GM23338 (cell line): ENCODE measurements around the gene PLXND1. TPM values are rescaled to one million over a fixed set of nuclear protein-coding genes. Genes with fewer than 3 reads are reported as not detected.
"Not testable (repeated sequence)": the region's sequence is repeated elsewhere in the genome, so short reads cannot be mapped to it uniquely, and the experiment has no call there.

Experiments used
- ATAC-seq: fragments of 200-7000 bp; cut with Tn5 transposase; 3 replicates; pipeline ENCODE4 v1.9.1; 2020
- DNase-seq: peaks from one replicate; pipeline ENCODE4 v3.0.0-alpha.2; 2015; ENCODE audit warnings: low spot score
- H2AFZ ChIP-seq: fragments of 200-600 bp; sonication (generic); 2 replicates; pipeline ENCODE4 v1.8.0; 2016; ENCODE audit warnings: antibody characterized with exemption, mild to moderate bottlenecking, moderate library complexity
- H3F3A ChIP-seq: fragments of 200-600 bp; sonication (generic); replicated peaks from 2 replicates; pipeline ENCODE4 v1.8.0; 2017; ENCODE audit warnings: antibody characterized with exemption, mixed run types, low read depth
- H3K27ac ChIP-seq: fragments of 200-600 bp; sonication (generic); 2 replicates; pipeline ENCODE4 v1.6.1; 2016; ENCODE audit warnings: low read depth
- H3K27me3 ChIP-seq: fragments of 200-600 bp; sonication (generic); 2 replicates; pipeline ENCODE4 v1.8.0; 2016; ENCODE audit warnings: mild to moderate bottlenecking, mixed run types, moderate library complexity; ENCODE audit not compliant: insufficient read depth
- H3K36me3 ChIP-seq: fragments of 200-600 bp; sonication (generic); 2 replicates; pipeline ENCODE4 v1.8.0; 2016; ENCODE audit warnings: mild to moderate bottlenecking; ENCODE audit not compliant: insufficient read depth
- H3K4me1 ChIP-seq: fragments of 200-600 bp; sonication (generic); 2 replicates; pipeline ENCODE4 v1.8.0; 2016; ENCODE audit warnings: mild to moderate bottlenecking, moderate library complexity; ENCODE audit not compliant: insufficient read depth
- H3K4me2 ChIP-seq: fragments of 200-600 bp; sonication (generic); 2 replicates; pipeline ENCODE4 v1.7.1; 2017; ENCODE audit warnings: mixed run types
- H3K4me3 ChIP-seq: fragments of 200-600 bp; sonication (generic); 2 replicates; pipeline ENCODE4 v1.6.1; 2016; ENCODE audit warnings: mixed run types
- H3K79me2 ChIP-seq: fragments of 200-600 bp; sonication (generic); replicated peaks from 2 replicates; pipeline ENCODE4 v1.8.0; 2017; ENCODE audit warnings: mild to moderate bottlenecking; ENCODE audit not compliant: insufficient read depth
- H3K9me2 ChIP-seq: fragments of 200-600 bp; sonication (generic); 2 replicates; pipeline ENCODE4 v1.8.0; 2017; ENCODE audit not compliant: insufficient read depth
- H4K20me1 ChIP-seq: fragments of 200-600 bp; sonication (generic); replicated peaks from 2 replicates; pipeline ENCODE4 v1.8.0; 2017; ENCODE audit warnings: mild to moderate bottlenecking; ENCODE audit not compliant: insufficient read depth
- H3K27ac Mint-ChIP-seq: 2 replicates; pipeline ENCODE4 v1.8.0; 2020; ENCODE audit warnings: inconsistent platforms, mild to moderate bottlenecking, moderate library complexity, mixed read lengths
- H3K27me3 Mint-ChIP-seq: 3 replicates; pipeline ENCODE4 v1.8.0; 2022; ENCODE audit warnings: low read depth, mild to moderate bottlenecking, moderate library complexity, mixed read lengths, inconsistent platforms; ENCODE audit not compliant: insufficient read depth, poor library complexity
- H3K36me3 Mint-ChIP-seq: 3 replicates; pipeline ENCODE4 v1.8.0; 2021; ENCODE audit warnings: low read depth, mild to moderate bottlenecking, inconsistent platforms, moderate library complexity, mixed read lengths
- H3K4me1 Mint-ChIP-seq: 3 replicates; pipeline ENCODE4 v1.8.0; 2020; ENCODE audit warnings: mild to moderate bottlenecking, inconsistent platforms, mixed read lengths
- H3K4me3 Mint-ChIP-seq: 3 replicates; pipeline ENCODE4 v1.8.0; 2021; ENCODE audit warnings: moderate library complexity, mild to moderate bottlenecking, inconsistent platforms, mixed read lengths
- H3K9me3 Mint-ChIP-seq: 3 replicates; pipeline ENCODE4 v1.8.0; 2020; ENCODE audit warnings: moderate library complexity, mild to moderate bottlenecking, inconsistent platforms, mixed read lengths
- CTCF ChIP-seq, 2 experiments: fragments of 200-600 bp in 1 of 2; sonication (generic) in 1 of 2; conservative IDR thresholded peaks; 2 replicates each; pipeline versions ENCODE4 v1.5.1 to v1.6.1; 2016 to 2017; ENCODE audit warnings: antibody characterized with exemption in 2 of 2, low read depth in 2 of 2, mild to moderate bottlenecking in 2 of 2, moderate library complexity in 1 of 2
- EZH2 ChIP-seq: fragments of 200-600 bp; sonication (generic); IDR thresholded peaks from one replicate; pipeline ENCODE4 v1.8.0; 2017; ENCODE audit warnings: antibody characterized with exemption, mild to moderate bottlenecking, low read depth; ENCODE audit not compliant: unreplicated experiment
- EZH2phosphoT487 ChIP-seq: fragments of 200-600 bp; sonication (generic); IDR thresholded peaks from one replicate; pipeline ENCODE4 v1.8.1; 2018; ENCODE audit warnings: antibody characterized with exemption; ENCODE audit not compliant: unreplicated experiment
- NANOG ChIP-seq: IDR thresholded peaks from 2 replicates; pipeline ENCODE4 v1.6.1; 2016; ENCODE audit warnings: antibody characterized with exemption, borderline replicate concordance
- STAT1 ChIP-seq: IDR thresholded peaks from one replicate; pipeline ENCODE4 v1.6.1; 2016; ENCODE audit warnings: antibody characterized with exemption; ENCODE audit not compliant: unreplicated experiment
- ZNF114 ChIP-seq: fragments of 250-450 bp; sonication (Bioruptor Pico); IDR thresholded peaks from 2 replicates; pipeline ENCODE4 v1.5.0; 2020; ENCODE audit warnings: mild to moderate bottlenecking, moderate library complexity
- ZNF331 ChIP-seq: fragments of 250-450 bp; sonication (Bioruptor Pico); IDR thresholded peaks from 2 replicates; pipeline ENCODE4 v1.5.0; 2020; ENCODE audit warnings: low read depth, mild to moderate bottlenecking, moderate library complexity
- polyA plus RNA-seq: library from polyadenylated mRNA; unstranded; fragments of >200 nt; fragmentation: Nextera tagmentation; extraction: Ambion mirVana; gene quantifications from 2 replicates; pipeline ENCODE4 v1.2.1, GENCODE V29; 2016
- total RNA-seq: library from RNA; depleted of rRNA; stranded (reverse); fragments of >200 nt; shearing (Covaris generic); gene quantifications from 2 replicates; pipeline ENCODE4 v1.2.3, GENCODE V29; 2014
- TF ChIP-seq, protein P1 (sequence below): IDR thresholded peaks from one replicate; pipeline ENCODE4 v1.6.1; 2018; ENCODE audit warnings: antibody characterized with exemption; ENCODE audit not compliant: unreplicated experiment
- TF ChIP-seq, protein P2 (sequence below): IDR thresholded peaks from 2 replicates; pipeline ENCODE4 v1.6.1; 2016; ENCODE audit warnings: antibody characterized with exemption

Gene PLXND1
- total and polyA plus RNA-seq, 2 experiments from 2014 or later, result 13.3 to 60.4 TPM

DNA sequence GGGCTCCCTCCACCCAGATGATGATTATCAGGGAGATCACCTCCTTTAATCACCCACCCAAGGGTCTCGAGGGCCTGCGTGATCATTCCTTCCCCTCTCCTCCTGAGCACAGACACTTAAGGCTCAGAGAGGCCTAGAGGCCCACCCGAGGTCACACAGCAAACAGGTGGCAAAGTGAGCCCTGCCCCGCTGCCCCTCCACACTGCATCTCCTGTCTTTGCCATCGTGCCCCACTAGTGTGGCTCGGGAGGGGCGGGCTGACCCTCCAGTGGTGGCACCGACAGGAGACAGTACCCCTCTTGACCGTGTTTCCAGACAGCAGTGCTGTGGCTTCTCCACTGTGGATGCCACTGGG, 4.9 kb upstream of the PLXND1 start:
- H3K4me1 Mint-ChIP-seq, result peaks cover 29% of the 10 kb centered on the region
- Histone ChIP-seq H2AFZ (peak overlapping the region; percentile 94), H3K4me2 (peak overlapping the region; percentile 66), H3K4me1 (peaks cover 30% of the 10 kb centered on the region; the same call in 1 of the 2 replicates), H3K36me3 (no peaks in the 10 kb centered on the region), H4K20me1 (no peaks in the 10 kb centered on the region), H3F3A (peaks cover 7% of the 10 kb centered on the region; the same call in 1 of the 2 replicates), H3K4me3 (no peak overlapping the region), H3K9me2 (no peaks in the 10 kb centered on the region), H3K27me3 (peaks cover 17% of the 10 kb centered on the region), H3K79me2 (no peaks in the 10 kb centered on the region), H3K27ac (no peak overlapping the region)
- H3K36me3 Mint-ChIP-seq, result no peaks in the 10 kb centered on the region
- peaks cover 27% of the 10 kb centered on the region for H3K27me3 Mint-ChIP-seq
- H3K27ac Mint-ChIP-seq, result no peak overlapping the region; the same call in 1 of the 2 replicates
- H3K9me3 Mint-ChIP-seq, result no peaks in the 10 kb centered on the region; the same call in 2 of the 3 replicates
- DNase-seq (no peak), ATAC-seq (no peak)
- H3K4me3 Mint-ChIP-seq, result no peak overlapping the region
- no peak for TF ChIP-seq ZNF331 (CRISPR knock-in tag)

- not testable (repeated sequence) for H3K36me3 ChIP-seq, H3K27ac Mint-ChIP-seq, H3K9me2 ChIP-seq, ATAC-seq, H3K4me3 Mint-ChIP-seq, H3F3A ChIP-seq, H3K36me3 Mint-ChIP-seq, DNase-seq, H3K79me2 ChIP-seq, H2AFZ ChIP-seq, H3K27ac ChIP-seq, H3K4me2 ChIP-seq, H3K9me3 Mint-ChIP-seq, H3K4me3 ChIP-seq, H4K20me1 ChIP-seq
- H3K27me3 ChIP-seq, result peaks cover 22% of the 10 kb centered on the region
- Mint-ChIP-seq H3K4me1 (peaks cover 29% of the 10 kb centered on the region), H3K27me3 (peaks cover 27% of the 10 kb centered on the region)
- H3K4me1 ChIP-seq, result peaks cover 30% of the 10 kb centered on the region; the same call in 1 of the 2 replicates
Measured at GRCh38 chr3:129610794-129611445, 4.4 kb upstream of the PLXND1 start.

DNA sequence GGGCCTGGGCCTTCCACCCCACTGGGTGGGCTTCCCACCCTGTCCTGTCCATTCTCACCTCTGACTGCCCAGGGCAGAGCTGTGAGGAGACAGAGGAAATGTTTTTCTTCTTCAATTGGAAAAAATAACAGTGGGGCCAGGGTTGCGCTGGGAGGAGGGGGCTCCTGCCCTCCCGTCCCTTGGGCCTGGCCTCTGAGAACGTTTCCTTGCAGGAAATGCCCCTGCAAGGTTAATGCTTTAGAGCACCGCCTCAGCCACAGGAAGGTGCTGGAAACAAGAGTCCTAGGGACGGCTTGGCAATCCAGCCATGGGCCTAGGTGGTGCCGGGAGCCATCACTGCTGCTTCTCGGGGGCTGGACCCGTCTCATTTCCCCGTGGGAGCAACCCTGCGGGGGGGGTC, 3.8 kb upstream of the PLXND1 start:
- Mint-ChIP-seq H3K36me3 (no peaks in the 10 kb centered on the region), H3K27ac (no peak overlapping the region), H3K27me3 (peaks cover 32% of the 10 kb centered on the region), H3K4me3 (no peak overlapping the region), H3K4me1 (peaks cover 32% of the 10 kb centered on the region), H3K9me3 (no peaks in the 10 kb centered on the region; the same call in 2 of the 3 replicates)
- Histone ChIP-seq H3K9me2 (no peaks in the 10 kb centered on the region), H3K4me3 (no peak overlapping the region), H3F3A (peaks cover 7% of the 10 kb centered on the region), H3K27ac (no peak overlapping the region), H3K27me3 (peaks cover 28% of the 10 kb centered on the region), H3K79me2 (no peaks in the 10 kb centered on the region), H4K20me1 (no peaks in the 10 kb centered on the region), H2AFZ (peak overlapping the region; percentile 28; the same call in 1 of the 2 replicates), H3K36me3 (no peaks in the 10 kb centered on the region), H3K4me2 (no peak overlapping the region), H3K4me1 (peaks cover 30% of the 10 kb centered on the region; the same call in 1 of the 2 replicates)
- TF ChIP-seq ZNF114 (CRISPR knock-in tag) (no peak), STAT1 (no peak), ZNF331 (CRISPR knock-in tag) (no peak), EZH2phosphoT487 (no peak), CTCF (conservative IDR thresholded peaks at IDR 0.05; ENCODE audit: low read depth in 2 of 2) (no peak), EZH2 (no peak), NANOG (no peak)
- TF ChIP-seq, protein P1, sequence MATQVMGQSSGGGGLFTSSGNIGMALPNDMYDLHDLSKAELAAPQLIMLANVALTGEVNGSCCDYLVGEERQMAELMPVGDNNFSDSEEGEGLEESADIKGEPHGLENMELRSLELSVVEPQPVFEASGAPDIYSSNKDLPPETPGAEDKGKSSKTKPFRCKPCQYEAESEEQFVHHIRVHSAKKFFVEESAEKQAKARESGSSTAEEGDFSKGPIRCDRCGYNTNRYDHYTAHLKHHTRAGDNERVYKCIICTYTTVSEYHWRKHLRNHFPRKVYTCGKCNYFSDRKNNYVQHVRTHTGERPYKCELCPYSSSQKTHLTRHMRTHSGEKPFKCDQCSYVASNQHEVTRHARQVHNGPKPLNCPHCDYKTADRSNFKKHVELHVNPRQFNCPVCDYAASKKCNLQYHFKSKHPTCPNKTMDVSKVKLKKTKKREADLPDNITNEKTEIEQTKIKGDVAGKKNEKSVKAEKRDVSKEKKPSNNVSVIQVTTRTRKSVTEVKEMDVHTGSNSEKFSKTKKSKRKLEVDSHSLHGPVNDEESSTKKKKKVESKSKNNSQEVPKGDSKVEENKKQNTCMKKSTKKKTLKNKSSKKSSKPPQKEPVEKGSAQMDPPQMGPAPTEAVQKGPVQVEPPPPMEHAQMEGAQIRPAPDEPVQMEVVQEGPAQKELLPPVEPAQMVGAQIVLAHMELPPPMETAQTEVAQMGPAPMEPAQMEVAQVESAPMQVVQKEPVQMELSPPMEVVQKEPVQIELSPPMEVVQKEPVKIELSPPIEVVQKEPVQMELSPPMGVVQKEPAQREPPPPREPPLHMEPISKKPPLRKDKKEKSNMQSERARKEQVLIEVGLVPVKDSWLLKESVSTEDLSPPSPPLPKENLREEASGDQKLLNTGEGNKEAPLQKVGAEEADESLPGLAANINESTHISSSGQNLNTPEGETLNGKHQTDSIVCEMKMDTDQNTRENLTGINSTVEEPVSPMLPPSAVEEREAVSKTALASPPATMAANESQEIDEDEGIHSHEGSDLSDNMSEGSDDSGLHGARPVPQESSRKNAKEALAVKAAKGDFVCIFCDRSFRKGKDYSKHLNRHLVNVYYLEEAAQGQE, result no peak
- TF ChIP-seq, protein P2, sequence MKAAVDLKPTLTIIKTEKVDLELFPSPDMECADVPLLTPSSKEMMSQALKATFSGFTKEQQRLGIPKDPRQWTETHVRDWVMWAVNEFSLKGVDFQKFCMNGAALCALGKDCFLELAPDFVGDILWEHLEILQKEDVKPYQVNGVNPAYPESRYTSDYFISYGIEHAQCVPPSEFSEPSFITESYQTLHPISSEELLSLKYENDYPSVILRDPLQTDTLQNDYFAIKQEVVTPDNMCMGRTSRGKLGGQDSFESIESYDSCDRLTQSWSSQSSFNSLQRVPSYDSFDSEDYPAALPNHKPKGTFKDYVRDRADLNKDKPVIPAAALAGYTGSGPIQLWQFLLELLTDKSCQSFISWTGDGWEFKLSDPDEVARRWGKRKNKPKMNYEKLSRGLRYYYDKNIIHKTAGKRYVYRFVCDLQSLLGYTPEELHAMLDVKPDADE, result no peak
- DNase-seq (no peak), ATAC-seq (no peak)
